Activated CD8-positive, alpha-beta T cell treated with anti-CD3 and anti-CD28 coated beads for 36 hours (primary cell): ENCODE results near the gene GPA33. TPM values are rescaled to one million over a fixed set of nuclear protein-coding genes. Genes with fewer than 3 reads are reported as not detected.

Experiments used
- ATAC-seq: fragments of 200-7000 bp; cut with Tn5 transposase; one replicate; pipeline ENCODE4 v1.10.0; 2021; ENCODE audit warnings: mild to moderate bottlenecking, moderate library complexity
- CTCF ChIA-PET: fragments of 350-600 bp; sonication (Branson Sonifier 250); formaldehyde crosslinking; loops from one replicate; lab custom pipeline; 2021; ENCODE audit warnings: antibody characterized with exemption; lab: Charles Lee
- POLR2A ChIA-PET: fragments of 350-600 bp; sonication (Branson Sonifier 250); formaldehyde crosslinking; loops from one replicate; lab custom pipeline; 2021; ENCODE audit warnings: antibody characterized with exemption; lab: Charles Lee
- DNase-seq: peaks from one replicate; pipeline ENCODE4 v3.0.0-alpha.2; 2020
- H3K27ac Mint-ChIP-seq: one replicate; pipeline ENCODE4 v1.8.0; 2021; ENCODE audit warnings: mild to moderate bottlenecking, mixed read lengths
- H3K27me3 Mint-ChIP-seq: one replicate; pipeline ENCODE4 v1.8.0; 2021; ENCODE audit warnings: mixed read lengths
- H3K36me3 Mint-ChIP-seq: one replicate; pipeline ENCODE4 v1.8.0; 2021; ENCODE audit warnings: low read depth, mixed read lengths
- H3K4me1 Mint-ChIP-seq: one replicate; pipeline ENCODE4 v1.8.0; 2021; ENCODE audit warnings: low read depth, mixed read lengths
- H3K4me3 Mint-ChIP-seq: one replicate; pipeline ENCODE4 v1.8.0; 2021; ENCODE audit warnings: mild to moderate bottlenecking, moderate library complexity, mixed read lengths
- H3K9me3 Mint-ChIP-seq: one replicate; pipeline ENCODE4 v1.8.0; 2021; ENCODE audit warnings: mixed read lengths
- intact Hi-C: fragments of 100-400 bp; cut with micrococcal nuclease; formaldehyde crosslinking; loops from one replicate; pipeline ENCODE4 v1.10.0; 2022
- total RNA-seq, 2 experiments: library from RNA; stranded (reverse); gene quantifications; one replicate each; pipeline ENCODE4 v1.2.3, GENCODE V29; 2021
- TF ChIP-seq, protein P1 (sequence below): fragments of 200-600 bp; IDR thresholded peaks from one replicate; pipeline ENCODE4 v1.8.0; 2022; ENCODE audit warnings: antibody characterized with exemption, mild to moderate bottlenecking

GPA33 gene
- total RNA-seq, 2 experiments from 2014 or later, result 0.25 TPM; not detected in 1

DNA sequence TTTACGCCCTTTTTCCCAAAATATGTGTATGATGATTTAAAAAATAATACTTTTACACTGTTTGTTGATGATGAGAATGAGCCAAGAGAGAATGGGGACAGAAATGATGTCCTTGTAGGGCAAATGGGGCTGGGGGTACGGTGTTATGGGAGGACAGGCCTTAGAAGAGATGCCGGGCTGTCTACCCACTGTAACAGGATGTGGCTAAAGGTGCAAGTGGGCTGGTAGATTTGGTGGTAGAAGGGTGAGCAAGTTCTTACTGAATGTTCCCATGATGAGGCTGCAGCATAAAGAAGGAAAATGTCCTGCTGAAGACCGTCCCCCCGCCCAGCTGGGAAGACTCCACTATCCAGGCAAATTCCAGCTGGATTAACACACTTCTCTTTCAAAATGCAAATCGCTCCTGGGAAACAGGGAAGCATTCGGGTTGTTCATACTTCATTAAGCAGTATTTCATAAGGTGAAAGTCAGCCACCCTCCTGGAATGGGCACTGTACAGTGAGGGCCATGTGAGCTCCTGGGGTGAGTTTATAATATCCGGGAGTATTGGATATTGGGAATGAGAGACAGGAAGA is 14.0 kb downstream of the GPA33 start:
- no peaks in the 10 kb centered on the region for H3K27me3 Mint-ChIP-seq
- ATAC-seq (peak; percentile 45), DNase-seq (peak; percentile 34)
- TF ChIP-seq, protein P1, sequence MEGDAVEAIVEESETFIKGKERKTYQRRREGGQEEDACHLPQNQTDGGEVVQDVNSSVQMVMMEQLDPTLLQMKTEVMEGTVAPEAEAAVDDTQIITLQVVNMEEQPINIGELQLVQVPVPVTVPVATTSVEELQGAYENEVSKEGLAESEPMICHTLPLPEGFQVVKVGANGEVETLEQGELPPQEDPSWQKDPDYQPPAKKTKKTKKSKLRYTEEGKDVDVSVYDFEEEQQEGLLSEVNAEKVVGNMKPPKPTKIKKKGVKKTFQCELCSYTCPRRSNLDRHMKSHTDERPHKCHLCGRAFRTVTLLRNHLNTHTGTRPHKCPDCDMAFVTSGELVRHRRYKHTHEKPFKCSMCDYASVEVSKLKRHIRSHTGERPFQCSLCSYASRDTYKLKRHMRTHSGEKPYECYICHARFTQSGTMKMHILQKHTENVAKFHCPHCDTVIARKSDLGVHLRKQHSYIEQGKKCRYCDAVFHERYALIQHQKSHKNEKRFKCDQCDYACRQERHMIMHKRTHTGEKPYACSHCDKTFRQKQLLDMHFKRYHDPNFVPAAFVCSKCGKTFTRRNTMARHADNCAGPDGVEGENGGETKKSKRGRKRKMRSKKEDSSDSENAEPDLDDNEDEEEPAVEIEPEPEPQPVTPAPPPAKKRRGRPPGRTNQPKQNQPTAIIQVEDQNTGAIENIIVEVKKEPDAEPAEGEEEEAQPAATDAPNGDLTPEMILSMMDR, result no peak
- intact Hi-C loops, result no loop called here
- no peaks in the 10 kb centered on the region for H3K36me3 Mint-ChIP-seq
- no peak overlapping the region for H3K27ac Mint-ChIP-seq
- POLR2A ChIA-PET, result interaction anchor here (0.6 kb wide), 1 partner anchor 9 kb away, joined by 3 read pairs; no protein-coding TSS in a partner anchor
- peaks cover 24% of the 10 kb centered on the region for H3K4me1 Mint-ChIP-seq
- no peak overlapping the region for H3K4me3 Mint-ChIP-seq
- CTCF ChIA-PET, result interaction anchor here (0.7 to 1.6 kb wide), 3 partner anchors 10 to 1393 kb away, joined by 3 to 4 read pairs (median 3); partner anchors contain the start of gene POU2F1
- H3K9me3 Mint-ChIP-seq, result no peaks in the 10 kb centered on the region

DNA sequence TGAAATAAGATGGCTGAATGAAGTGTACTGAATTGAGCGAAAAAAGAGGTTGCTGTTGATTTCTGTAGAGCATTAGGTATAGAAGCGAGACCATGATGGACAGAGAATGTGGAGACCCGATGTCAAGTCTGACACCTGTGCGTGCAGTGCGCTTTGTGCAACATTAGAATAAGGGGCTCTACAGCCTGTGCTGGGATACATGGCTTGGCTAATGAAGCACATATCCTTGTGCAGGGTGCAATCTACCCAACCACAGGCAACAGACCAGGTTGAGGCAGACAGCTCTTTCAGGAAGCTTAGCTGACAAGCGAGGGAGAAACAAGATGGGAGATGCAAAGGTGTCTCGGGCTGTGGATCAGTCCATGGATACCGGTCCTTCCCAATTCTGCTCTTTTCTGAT is 18.9 kb downstream of the GPA33 start:
- intact Hi-C loops, result no loop called here
- H3K27ac Mint-ChIP-seq, result no peak overlapping the region
- POLR2A ChIA-PET, result no interaction called here
- no peak for DNase-seq
- no peak overlapping the region for H3K4me3 Mint-ChIP-seq
- peaks cover 13% of the 10 kb centered on the region for H3K4me1 Mint-ChIP-seq
- no peaks in the 10 kb centered on the region for H3K27me3 Mint-ChIP-seq
- CTCF ChIA-PET, result interaction anchor here (1.0 kb wide), 1 partner anchor 12 kb away, joined by 3 read pairs; no protein-coding TSS in a partner anchor
- H3K9me3 Mint-ChIP-seq, result no peaks in the 10 kb centered on the region
- ATAC-seq, result no peak
- TF ChIP-seq, protein P1, result no peak
- H3K36me3 Mint-ChIP-seq, result no peaks in the 10 kb centered on the region

DNA sequence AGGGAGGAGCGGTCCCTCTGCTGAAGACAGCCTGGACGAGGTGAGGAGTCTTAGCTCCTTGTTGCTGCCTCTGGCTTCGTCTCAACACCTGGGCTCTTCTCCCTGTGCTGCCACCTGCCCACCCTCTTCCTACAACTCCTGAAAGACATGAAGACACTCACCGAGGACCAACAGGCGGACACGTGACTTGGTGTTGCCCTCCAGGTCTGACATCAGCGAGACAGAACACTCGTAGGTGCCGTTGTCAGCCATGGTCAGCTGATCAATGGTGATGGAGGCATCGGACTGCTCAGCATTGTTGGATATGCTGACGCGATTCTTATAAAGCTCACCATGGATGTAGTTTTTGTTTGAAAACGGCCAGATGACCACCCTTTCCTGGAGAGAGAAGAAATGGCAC is 21.4 kb downstream of the GPA33 start:
- Mint-ChIP-seq H3K9me3 (no peaks in the 10 kb centered on the region), H3K36me3 (no peaks in the 10 kb centered on the region), H3K27ac (no peak overlapping the region), H3K4me3 (no peak overlapping the region), H3K4me1 (no peaks in the 10 kb centered on the region), H3K27me3 (no peaks in the 10 kb centered on the region)
- CTCF ChIA-PET, result interaction anchor here (1.2 to 1.5 kb wide), 4 partner anchors 9 to 158 kb away, joined by 3 to 10 read pairs (median 4); no protein-coding TSS in a partner anchor
- TF ChIP-seq, protein P1, result no peak
- POLR2A ChIA-PET, result no interaction called here
- no peak for DNase-seq
- ATAC-seq, result no peak
- intact Hi-C loops, result loop anchor here (5.0 to 10.0 kb wide), 4 partner anchors 59 to 486 kb away; partner anchors contain the start of genes CREG1 and POU2F1

DNA sequence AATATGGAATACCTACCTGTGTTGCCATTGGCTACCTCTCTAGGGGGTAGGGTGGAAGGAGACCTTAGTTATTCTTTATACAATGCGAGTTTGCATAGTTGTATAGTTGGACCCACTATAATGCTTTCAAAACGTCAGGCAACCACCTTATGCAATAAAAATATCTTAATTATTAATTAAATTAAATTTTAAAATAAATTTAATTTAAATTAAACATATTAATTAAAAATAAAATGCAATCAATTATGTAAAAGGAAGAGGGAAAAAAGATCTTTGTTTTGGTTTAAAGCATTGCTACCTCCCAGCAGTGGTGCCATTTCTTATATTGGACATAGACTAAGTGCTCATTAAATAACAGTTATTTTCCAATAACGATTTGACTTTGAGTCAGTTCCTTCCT is 22.3 kb downstream of the GPA33 start:
- Mint-ChIP-seq H3K9me3 (no peaks in the 10 kb centered on the region), H3K36me3 (no peaks in the 10 kb centered on the region), H3K27me3 (no peaks in the 10 kb centered on the region), H3K27ac (no peak overlapping the region), H3K4me3 (no peak overlapping the region), H3K4me1 (no peaks in the 10 kb centered on the region)
- TF ChIP-seq, protein P1, result no peak
- ChIA-PET CTCF (no interaction called here), POLR2A (no interaction called here)
- DNase-seq, result no peak
- intact Hi-C loops, result loop anchor here (5.0 to 10.0 kb wide), 4 partner anchors 59 to 487 kb away; partner anchors contain the start of genes CREG1 and POU2F1
- ATAC-seq, result no peak
